Natural killer cell (primary cell): Measurements from ENCODE around the gene FXYD7. TPM values are rescaled to one million over a fixed set of nuclear protein-coding genes. Genes with fewer than 3 reads are reported as not detected.
"Not testable (repeated sequence)": the region's sequence is repeated elsewhere in the genome, so short reads cannot be mapped to it uniquely, and the experiment has no call there.

Experiments
- ATAC-seq, 3 donors: fragments of 150-1000 bp in 2 of 3; fragments of 200-7000 bp in 1 of 3; cut with Tn5 transposase; 1 replicate in 1 of 3; 2 replicates in 2 of 3; pipeline ENCODE4 v1.10.0; 2021; ENCODE audit warnings: mild to moderate bottlenecking in 2 of 3, moderate library complexity in 2 of 3
- DNase-seq, 2 donors: peaks; one replicate each; pipeline versions ENCODE4 v3.0.0 to v3.0.0-alpha.2; 2013 to 2021; ENCODE audit warnings: mixed read lengths in 1 of 2
- H3K27ac ChIP-seq: one replicate; pipeline ENCODE4 v1.5.1; 2013; ENCODE audit warnings: mild to moderate bottlenecking, low read length
- H3K27me3 ChIP-seq: one replicate; pipeline ENCODE4 v1.6.1; 2013; ENCODE audit warnings: low read length; ENCODE audit not compliant: control insufficient read depth, insufficient read depth
- H3K36me3 ChIP-seq: one replicate; pipeline ENCODE4 v1.6.1; 2013; ENCODE audit warnings: low read length; ENCODE audit not compliant: control insufficient read depth, insufficient read depth
- H3K4me1 ChIP-seq: one replicate; pipeline ENCODE4 v1.6.1; 2013; ENCODE audit warnings: low read length; ENCODE audit not compliant: control insufficient read depth, insufficient read depth
- H3K4me3 ChIP-seq: one replicate; pipeline ENCODE4 v1.5.1; 2013; ENCODE audit warnings: low read length
- H3K9me3 ChIP-seq: one replicate; pipeline ENCODE4 v1.6.1; 2013; ENCODE audit warnings: low read length; ENCODE audit not compliant: control insufficient read depth, insufficient read depth
- H3K27ac Mint-ChIP-seq, 2 donors: one replicate each; pipeline ENCODE4 v1.8.0; 2022; ENCODE audit warnings: mild to moderate bottlenecking in 2 of 2, mixed read lengths in 2 of 2, moderate library complexity in 1 of 2
- H3K27me3 Mint-ChIP-seq, 2 donors: one replicate each; pipeline ENCODE4 v1.8.0; 2022; ENCODE audit warnings: low read depth in 2 of 2, mixed read lengths in 2 of 2
- H3K36me3 Mint-ChIP-seq: one replicate; pipeline ENCODE4 v1.8.0; 2022; ENCODE audit warnings: mixed read lengths
- H3K4me1 Mint-ChIP-seq, 2 donors: one replicate each; pipeline ENCODE4 v1.8.0; 2022; ENCODE audit warnings: mixed read lengths in 2 of 2
- H3K4me3 Mint-ChIP-seq: one replicate; pipeline ENCODE4 v1.8.0; 2022; ENCODE audit warnings: mild to moderate bottlenecking, moderate library complexity, mixed read lengths
- H3K9me3 Mint-ChIP-seq, 2 donors: one replicate each; pipeline ENCODE4 v1.8.0; 2022; ENCODE audit warnings: mixed read lengths in 2 of 2
- CTCF ChIP-seq: fragments of 200-600 bp; IDR thresholded peaks from one replicate; pipeline ENCODE4 v1.8.0; 2022; ENCODE audit warnings: antibody characterized with exemption
- WGBS: methylation state at CpG from one replicate; pipeline ENCODE4 v1.1.7; 2013; ENCODE audit warnings: missing lambda C conversion rate; ENCODE audit not compliant: insufficient coverage; 5-methylcytosine and 5-hydroxymethylcytosine counted together
- intact Hi-C: fragments of 100-400 bp; cut with micrococcal nuclease; formaldehyde crosslinking; loops from one replicate; pipeline ENCODE4 v1.14.2; 2022
- total RNA-seq, 4 donors: library from RNA; stranded (reverse); fragments of 120-200 nt in 1 of 4; gene quantifications; one replicate each; pipeline versions ENCODE4 v1.2.3 to v1.2.4, GENCODE V29; 2013 to 2022

FXYD7 gene
- total RNA-seq, 3 donors from 2014 or later (not counting 1 experiment from before 2014, with no cell fraction given): 4.0 to 5.4 (median 4.9) TPM

GRCh38 chr19:35149463-35149862, 6.4 kb downstream of the FXYD7 start:
- intact Hi-C loops: no loop called here
- H3K27me3 ChIP-seq: no peaks in the 10 kb centered on the region
- no peaks in the 10 kb centered on the region for H3K36me3 ChIP-seq
- no peak for ATAC-seq
- no peak overlapping the region for H3K4me3 Mint-ChIP-seq
- no peak overlapping the region for H3K27ac Mint-ChIP-seq
- DNase-seq: no peak
- TF ChIP-seq CTCF: no peak
- no peaks in the 10 kb centered on the region for H3K36me3 Mint-ChIP-seq
- H3K9me3 Mint-ChIP-seq: no peaks in the 10 kb centered on the region
- H3K27ac ChIP-seq: no peak overlapping the region
- no peaks in the 10 kb centered on the region for H3K9me3 ChIP-seq
- peaks cover 18 to 28% of the 10 kb centered on the region in 2 donors for H3K4me1 Mint-ChIP-seq
- H3K4me3 ChIP-seq: no peak overlapping the region
- no peaks in the 10 kb centered on the region for H3K27me3 Mint-ChIP-seq
- peaks cover 22% of the 10 kb centered on the region for H3K4me1 ChIP-seq
- WGBS: 90% methylated on average over 2 of the region's 3 CpGs

GRCh38 chr19:35150445-35150844, 7.4 kb downstream of the FXYD7 start:
- intact Hi-C loops: no loop called here
- no peak for TF ChIP-seq CTCF
- Mint-ChIP-seq H3K4me1 (peaks cover 20 to 30% of the 10 kb centered on the region in 2 donors), H3K27ac (no peak overlapping the region), H3K27me3 (no peaks in the 10 kb centered on the region), H3K4me3 (peak overlapping the region; percentile 60), H3K36me3 (no peaks in the 10 kb centered on the region), H3K9me3 (no peaks in the 10 kb centered on the region)
- Histone ChIP-seq H3K9me3 (no peaks in the 10 kb centered on the region), H3K4me1 (peaks cover 17% of the 10 kb centered on the region), H3K4me3 (no peak overlapping the region), H3K27me3 (no peaks in the 10 kb centered on the region), H3K27ac (no peak overlapping the region), H3K36me3 (no peaks in the 10 kb centered on the region)
- no peak for ATAC-seq
- DNase-seq: no peak
- 80% methylated on average over 2 of the region's 2 CpGs for WGBS

- Histone ChIP-seq H3K4me1 (peaks cover 28% of the 10 kb centered on the region), H3K4me3 (no peak overlapping the region), H3K27me3 (no peaks in the 10 kb centered on the region), H3K9me3 (no peaks in the 10 kb centered on the region), H3K36me3 (no peaks in the 10 kb centered on the region), H3K27ac (no peak overlapping the region)
- Mint-ChIP-seq H3K27ac (no peak overlapping the region), H3K4me1 (peaks cover 30 to 40% of the 10 kb centered on the region in 2 donors), H3K27me3 (no peaks in the 10 kb centered on the region), H3K36me3 (no peaks in the 10 kb centered on the region), H3K4me3 (peak overlapping the region; percentile 61), H3K9me3 (no peaks in the 10 kb centered on the region)
- no peak for DNase-seq
- ATAC-seq: no peak
- 94% methylated on average over 20 of the region's 20 CpGs for WGBS
- no peak for TF ChIP-seq CTCF
- intact Hi-C loops: no loop called here
Measured at GRCh38 chr19:35151273-35152065, 8.4 kb downstream of the FXYD7 start.

GRCh38 chr19:35153129-35153522, 10.1 kb downstream of the FXYD7 start:
- Mint-ChIP-seq H3K4me1 (peaks cover 35 to 44% of the 10 kb centered on the region in 2 donors), H3K4me3 (peak overlapping the region; percentile 100), H3K27ac (peak overlapping the region; percentile 90 to 99)
- DNase-seq, H3K4me3 ChIP-seq, intact Hi-C loops, H3K27ac ChIP-seq, H3K9me3 Mint-ChIP-seq, H3K9me3 ChIP-seq, H3K36me3 Mint-ChIP-seq, ATAC-seq, H3K27me3 ChIP-seq, H3K27me3 Mint-ChIP-seq: not testable (repeated sequence)
- peaks cover 16% of the 10 kb centered on the region for H3K36me3 ChIP-seq
- peaks cover 35% of the 10 kb centered on the region for H3K4me1 ChIP-seq
- 90% methylated on average over 10 of the region's 10 CpGs for WGBS
